Measurements from ENCODE around the gene RAB7A. TPM values are rescaled to one million over a fixed set of nuclear protein-coding genes. Genes with fewer than 3 reads are reported as not detected.

The RAB7A gene
- total RNA-seq = 100 to 1,000 TPM in 3 of 4 donors, 10 to 100 TPM in 1; 91.6 to 210 (median 126) TPM

DNA sequence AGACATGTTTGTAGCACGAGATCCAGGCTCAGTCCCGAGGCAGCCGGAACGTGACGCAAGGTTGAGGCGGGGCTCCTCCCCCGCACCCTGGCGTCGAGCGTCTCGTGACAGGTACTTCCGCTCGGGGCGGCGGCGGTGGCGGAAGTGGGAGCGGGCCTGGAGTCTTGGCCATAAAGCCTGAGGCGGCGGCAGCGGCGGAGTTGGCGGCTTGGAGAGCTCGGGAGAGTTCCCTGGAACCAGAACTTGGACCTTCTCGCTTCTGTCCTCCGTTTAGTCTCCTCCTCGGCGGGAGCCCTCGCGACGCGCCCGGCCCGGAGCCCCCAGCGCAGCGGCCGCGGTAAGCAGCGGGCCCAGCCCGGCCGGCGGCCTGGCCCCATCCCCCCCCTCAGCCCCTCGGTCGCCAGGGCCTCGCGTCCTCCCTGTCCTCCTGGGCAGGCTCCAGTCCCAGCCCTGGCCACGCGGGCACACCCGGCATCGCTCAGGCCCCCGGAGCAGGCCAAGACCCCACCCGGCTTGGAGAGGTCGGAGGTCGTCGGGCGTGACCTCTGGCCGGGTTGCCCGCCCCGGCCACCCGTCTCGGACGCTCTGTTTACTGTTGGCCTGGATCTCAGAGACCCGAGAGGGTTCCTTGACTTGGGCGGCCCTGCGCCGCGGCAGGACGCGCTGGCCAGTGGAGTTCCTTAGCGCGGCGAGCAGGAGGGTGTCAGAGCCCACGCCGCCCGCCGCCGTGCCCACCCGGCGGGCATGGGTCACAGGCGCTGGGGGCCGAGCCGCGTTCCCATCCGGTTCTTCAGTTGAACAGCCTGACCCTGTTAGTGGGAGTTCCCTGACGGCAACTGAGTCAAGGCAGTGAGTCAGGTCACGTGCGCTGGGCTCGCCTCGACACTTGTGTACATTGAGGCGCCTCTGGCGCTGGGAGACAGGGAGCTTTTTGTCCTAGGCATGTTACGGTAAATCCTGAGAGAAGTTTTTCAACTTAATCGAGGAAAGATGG is at the start of gene RAB7A:
Gene RAB7A (plus strand): TSS at position 161 of the 994 bp plus-strand sequence. CDS start 69,185 bp downstream, outside the sequence.
- TF ChIP-seq CTCF (IDR thresholded peaks at IDR 0.05; ENCODE audit: low read depth) = no peak

- TF ChIP-seq CTCF (IDR thresholded peaks at IDR 0.05; ENCODE audit: low read depth) = no peak
These were observed 46.6 kb upstream of the RAB7A start for GRCh38 chr3:128679338-128679737.

- no peak for TF ChIP-seq CTCF (IDR thresholded peaks at IDR 0.05; ENCODE audit: low read depth)
These were observed 45.2 kb upstream of the RAB7A start for GRCh38 chr3:128680603-128681368.

- no peak for TF ChIP-seq CTCF (IDR thresholded peaks at IDR 0.05; ENCODE audit: low read depth)
These were observed 44.6 kb upstream of the RAB7A start for GRCh38 chr3:128681369-128681829.

- no peak for TF ChIP-seq CTCF (IDR thresholded peaks at IDR 0.05; ENCODE audit: low read depth)
These were observed 42.0 kb upstream of the RAB7A start for GRCh38 chr3:128683957-128684356.

GRCh38 chr3:128684986-128685726 is 40.8 kb upstream of the RAB7A start:
- TF ChIP-seq CTCF (IDR thresholded peaks at IDR 0.05; ENCODE audit: low read depth) = no peak
